SW 1271 (cell line): ENCODE measurements around the gene OR5K2.
A peak's percentile ranks its signal among the peaks of the same experiment; 100 is the strongest.

Source experiments
- DNase-seq, 2 experiments: peaks; one replicate each; lab custom pipeline; 2025; lab: John Stamatoyannopoulos, UW

The OR5K2 gene

DNA sequence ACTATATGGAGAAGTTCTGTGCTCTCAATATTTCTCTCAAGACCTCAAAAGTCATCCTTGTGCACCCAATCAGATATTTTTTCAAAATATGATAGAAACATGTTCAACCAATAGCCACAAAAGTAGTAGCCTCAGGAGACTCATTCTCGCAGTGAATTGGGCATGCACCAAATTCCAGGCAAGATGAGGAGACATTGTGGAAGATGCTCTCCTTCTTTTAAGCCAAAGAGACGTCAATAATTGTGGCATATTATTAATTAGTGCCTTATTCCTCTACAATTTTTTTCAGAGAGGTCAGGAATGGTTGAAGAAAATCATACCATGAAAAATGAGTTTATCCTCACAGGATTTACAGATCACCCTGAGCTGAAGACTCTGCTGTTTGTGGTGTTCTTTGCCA is at the start of gene OR5K2:
TSS of gene OR5K2 (plus strand) at position 301 of the 400 bp plus-strand sequence. CDS start at position 301, 0 bp downstream.
- DNase-seq = no peak

DNA sequence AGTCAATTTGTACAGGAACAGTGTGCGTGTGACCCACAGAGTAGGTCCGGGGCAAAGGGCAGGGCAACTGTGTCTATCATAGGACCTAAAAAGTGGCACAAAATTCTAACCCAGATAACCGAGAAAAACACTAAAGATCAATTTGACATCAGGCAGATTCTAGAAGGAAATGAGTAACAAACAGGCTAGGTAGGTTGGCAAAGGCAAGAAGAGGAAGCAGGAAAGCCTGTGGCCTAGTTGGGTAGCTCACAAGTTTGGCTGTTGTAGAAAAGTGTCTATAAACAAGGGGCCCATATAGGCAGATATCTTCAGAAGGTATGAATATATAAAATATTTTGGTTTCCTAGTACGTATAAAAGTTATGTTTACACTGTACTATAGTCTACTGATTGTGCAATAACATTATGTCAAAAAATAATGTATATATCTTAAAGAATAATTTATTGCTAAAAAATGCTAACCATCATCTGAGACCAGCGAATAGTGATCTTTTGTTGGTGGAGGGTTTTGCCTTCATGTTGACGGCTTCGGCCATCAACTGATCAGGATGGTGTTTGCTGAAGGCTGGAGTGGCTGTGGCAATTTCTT is 47.8 kb upstream of the OR5K2 start:
- DNase-seq = no peak

- no peak for DNase-seq
These were observed 47.1 kb upstream of the OR5K2 start for GRCh38 chr3:98450372-98450771.

DNA sequence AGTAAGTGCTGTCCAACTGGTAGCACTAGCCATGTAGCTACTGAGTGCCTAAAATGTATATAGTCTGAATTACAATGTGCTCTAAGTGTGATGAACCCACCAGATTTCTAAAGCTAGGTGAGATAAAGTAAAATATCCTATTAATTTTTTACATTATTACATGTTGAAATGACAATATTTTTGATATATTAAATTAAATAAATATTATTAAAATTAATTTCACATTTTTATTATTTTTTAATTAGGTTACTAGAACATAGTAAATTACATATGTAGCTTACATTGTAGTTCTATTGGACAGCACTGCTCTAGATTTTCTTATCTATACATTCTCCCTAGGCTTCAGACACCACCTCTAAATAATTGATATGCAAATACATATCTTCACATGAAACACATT is 43.7 kb upstream of the OR5K2 start:
- no peak for DNase-seq

- no peak for DNase-seq
These were observed 42.6 kb upstream of the OR5K2 start for GRCh38 chr3:98454929-98455328.

DNA sequence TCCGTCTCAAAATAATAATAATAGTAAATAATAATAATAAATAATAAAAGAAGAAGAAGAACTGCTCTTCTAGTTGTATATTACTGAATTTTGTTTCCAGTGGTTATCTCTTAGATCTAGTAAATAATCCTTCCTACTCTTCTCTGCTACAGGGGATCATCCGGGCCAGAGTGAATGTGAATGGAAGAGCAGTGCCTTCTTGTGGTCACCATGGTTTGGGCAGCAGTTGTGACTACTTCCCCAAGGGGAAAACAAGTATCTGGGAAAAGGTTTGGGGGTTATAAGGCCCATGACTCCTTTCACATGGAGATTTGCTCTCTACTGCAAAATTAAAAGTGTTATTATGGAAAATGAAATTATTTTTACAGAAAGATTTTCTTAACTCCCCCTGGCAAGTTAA is 39.9 kb upstream of the OR5K2 start:
- no peak for DNase-seq

- no peak for DNase-seq
These were observed 37.3 kb upstream of the OR5K2 start for GRCh38 chr3:98460220-98460619.

GRCh38 chr3:98462901-98463300 is 34.6 kb upstream of the OR5K2 start, which contains the start of gene OR5K1:
OR5K1 (plus strand) TSS chr3:98463201; CDS start chr3:98469577, 6,376 bp downstream.
- no peak for DNase-seq

GRCh38 chr3:98482717-98483482 is 14.6 kb upstream of the OR5K2 start:
- no peak for DNase-seq

- no peak for DNase-seq
These were observed 13.9 kb upstream of the OR5K2 start for GRCh38 chr3:98483626-98484025.

GRCh38 chr3:98500019-98500418 is 2.5 kb downstream of the OR5K2 start:
- no peak for DNase-seq

GRCh38 chr3:98501270-98501669 is 3.8 kb downstream of the OR5K2 start:
- DNase-seq = no peak

GRCh38 chr3:98501863-98502576 is 4.5 kb downstream of the OR5K2 start:
- no peak for DNase-seq

- DNase-seq = no peak
These were observed 7.1 kb downstream of the OR5K2 start for GRCh38 chr3:98504539-98504938.

DNA sequence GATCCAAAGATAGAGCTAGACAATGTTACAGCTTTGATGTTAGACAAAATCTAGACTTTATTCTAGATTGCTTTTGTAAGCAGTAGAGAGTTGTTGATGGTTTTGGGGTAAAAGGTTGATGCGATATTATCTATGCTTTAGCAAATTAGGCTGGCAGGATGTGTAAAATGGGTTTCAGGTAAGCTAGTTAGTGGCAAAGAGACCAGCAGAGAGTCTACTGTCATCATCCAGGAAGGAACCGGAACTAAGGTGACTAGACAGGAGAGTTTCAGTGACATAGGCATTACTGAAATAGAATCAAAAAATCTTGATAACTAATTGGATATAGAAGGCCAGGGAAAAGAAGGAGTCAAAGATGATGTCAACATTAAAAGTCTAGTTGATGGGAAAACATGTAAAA is 11.1 kb downstream of the OR5K2 start:
- DNase-seq = no peak

- no peak for DNase-seq
These were observed 15.1 kb downstream of the OR5K2 start for GRCh38 chr3:98512576-98512975.

- DNase-seq = no peak
These were observed 15.6 kb downstream of the OR5K2 start for GRCh38 chr3:98513091-98513511.

- no peak for DNase-seq
These were observed 16.3 kb downstream of the OR5K2 start for GRCh38 chr3:98513736-98514135.

GRCh38 chr3:98514948-98515347 is 17.5 kb downstream of the OR5K2 start:
- DNase-seq = no peak

- DNase-seq = no peak
These were observed 21.3 kb downstream of the OR5K2 start for GRCh38 chr3:98518816-98519215.

- no peak for DNase-seq
These were observed 21.9 kb downstream of the OR5K2 start for GRCh38 chr3:98519351-98519750.

GRCh38 chr3:98521897-98522543 is 24.5 kb downstream of the OR5K2 start:
- DNase-seq = peak; percentile 25 to 62
